Sigmoid colon (tissue), 7 donors: ENCODE measurements around the gene ZNF543. TPM values are rescaled to one million over a fixed set of nuclear protein-coding genes. Genes with fewer than 3 reads are reported as not detected.
"Not testable (repeated sequence)": the region's sequence is repeated elsewhere in the genome, so short reads cannot be mapped to it uniquely, and the experiment has no call there.

Experiments used
- DNase-seq: peaks from one replicate; pipeline ENCODE4 v3.0.0-alpha.2; 2019
- H3K27ac ChIP-seq, 4 donors: fragments of 200-600 bp; sonication (generic); one replicate each; pipeline ENCODE4 v1.5.1; 2016 to 2019; ENCODE audit warnings: mild to moderate bottlenecking in 1 of 4
- H3K27me3 ChIP-seq, 3 donors: fragments of 200-600 bp; sonication (generic); one replicate each; pipeline ENCODE4 v1.5.1; 2019; ENCODE audit warnings: mild to moderate bottlenecking in 1 of 3
- H3K36me3 ChIP-seq, 4 donors: fragments of 200-600 bp; sonication (generic); one replicate each; pipeline ENCODE4 v1.5.1; 2016 to 2019
- H3K4me1 ChIP-seq, 4 donors: fragments of 200-600 bp; sonication (generic); one replicate each; pipeline ENCODE4 v1.5.1; 2017 to 2019
- H3K4me3 ChIP-seq, 4 donors: fragments of 200-600 bp; sonication (generic); one replicate each; pipeline ENCODE4 v1.5.1; 2017 to 2019; ENCODE audit warnings: mild to moderate bottlenecking in 2 of 4, moderate library complexity in 1 of 4
- H3K9me3 ChIP-seq, 4 donors: fragments of 200-600 bp in 3 of 4; sonication (generic) in 3 of 4; one replicate each; pipeline versions ENCODE4 v1.5.1 to v1.6.1; 2013 to 2019
- EP300 ChIP-seq, 4 donors: sonication (generic); formaldehyde crosslinking; IDR thresholded peaks; one replicate each; pipeline ENCODE4 v1.6.1; 2017; ENCODE audit warnings: antibody characterized with exemption in 4 of 4
- POLR2A ChIP-seq, 2 donors: fragments of 450-650 bp; IDR thresholded peaks; one replicate each; pipeline ENCODE4 v1.6.1; 2016; ENCODE audit warnings: antibody characterized with exemption in 2 of 2, mild to moderate bottlenecking in 2 of 2, moderate library complexity in 2 of 2
- POLR2AphosphoS5 ChIP-seq, 4 donors: sonication (generic); formaldehyde crosslinking; IDR thresholded peaks; one replicate each; pipeline ENCODE4 v1.6.1; 2017; ENCODE audit warnings: antibody characterized with exemption in 4 of 4
- whole genome bisulfite sequencing, 2 donors: extraction: QIAGEN DNeasy Blood & Tissue Kit; methylation state at CpG; one replicate each; pipeline ENCODE4 v1.1.7; 2013; 5-methylcytosine and 5-hydroxymethylcytosine counted together
- intact Hi-C: fragments of 100-400 bp; cut with DNase I; formaldehyde crosslinking; loops from one replicate; pipeline ENCODE4 v1.15.1; 2023
- polyA plus RNA-seq, 3 donors: library from polyadenylated mRNA; stranded (reverse); fragments of 200-250 nt; gene quantifications; one replicate each; pipeline ENCODE4 v1.2.3, GENCODE V29; 2013
- total RNA-seq, 4 donors: library from RNA; depleted of rRNA; stranded (reverse); fragments of >200 nt; gene quantifications; one replicate each; pipeline ENCODE4 v1.1.0, GENCODE V29; 2016
- TF ChIP-seq, protein P1 (sequence below), 4 experiments: fragments of 450-650 bp in 3 of 4; fragments of 200-600 bp in 1 of 4; IDR thresholded peaks; one replicate each; pipeline ENCODE4 v1.5.1; 2016 to 2019; ENCODE audit warnings: antibody characterized with exemption in 4 of 4, mild to moderate bottlenecking in 3 of 4, moderate library complexity in 2 of 4
- donor health status: healthy with polysubstance abuse.
- donor health status: Bipolar disorder and iron deficiency.
- donor health status: healthy.

The ZNF543 gene
- total and polyA plus RNA-seq, 7 donors, result 0.46 to 8.1 (median 5.4) TPM

DNA sequence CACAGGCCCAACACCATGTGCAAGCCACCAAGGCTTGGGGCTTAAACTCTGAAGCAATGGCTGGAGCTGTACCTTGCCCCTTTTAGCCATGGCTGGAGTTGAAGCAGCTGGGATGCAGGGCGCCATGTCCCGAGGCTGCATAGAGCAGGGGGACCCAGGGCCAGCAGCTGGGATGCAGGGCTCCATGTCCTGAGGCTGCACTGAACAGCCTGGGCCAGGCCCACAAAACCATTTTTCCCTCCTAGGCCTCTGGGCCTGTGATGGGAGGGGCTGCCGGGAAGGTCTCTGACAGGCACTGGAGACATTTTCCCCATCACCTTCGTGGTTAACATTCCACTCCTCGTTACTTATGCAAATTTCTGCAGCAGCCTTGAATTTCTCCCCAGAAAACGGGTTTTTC, 53.9 kb downstream of the ZNF543 start:
- Histone ChIP-seq H3K9me3 (peaks cover 10 to 18% (median 14%) of the 10 kb centered on the region in 4 donors), H3K4me3 (no peak overlapping the region), H3K27me3 (no peaks in the 10 kb centered on the region), H3K4me1 (no peaks in the 10 kb centered on the region), H3K27ac (no peak overlapping the region), H3K36me3 (peaks cover 6 to 69% (median 32%) of the 10 kb centered on the region in 4 donors)
- intact Hi-C loops, result no loop called here
- WGBS, 2 donors, result 96 to 97% methylated on average over 6 of the region's 6 CpGs
- no peak for DNase-seq
- TF ChIP-seq EP300 (IDR thresholded peaks at IDR 0.05) (no peak), POLR2AphosphoS5 (IDR thresholded peaks at IDR 0.05) (no peak), POLR2A (IDR thresholded peaks at IDR 0.05) (no peak)
- TF ChIP-seq, protein P1, sequence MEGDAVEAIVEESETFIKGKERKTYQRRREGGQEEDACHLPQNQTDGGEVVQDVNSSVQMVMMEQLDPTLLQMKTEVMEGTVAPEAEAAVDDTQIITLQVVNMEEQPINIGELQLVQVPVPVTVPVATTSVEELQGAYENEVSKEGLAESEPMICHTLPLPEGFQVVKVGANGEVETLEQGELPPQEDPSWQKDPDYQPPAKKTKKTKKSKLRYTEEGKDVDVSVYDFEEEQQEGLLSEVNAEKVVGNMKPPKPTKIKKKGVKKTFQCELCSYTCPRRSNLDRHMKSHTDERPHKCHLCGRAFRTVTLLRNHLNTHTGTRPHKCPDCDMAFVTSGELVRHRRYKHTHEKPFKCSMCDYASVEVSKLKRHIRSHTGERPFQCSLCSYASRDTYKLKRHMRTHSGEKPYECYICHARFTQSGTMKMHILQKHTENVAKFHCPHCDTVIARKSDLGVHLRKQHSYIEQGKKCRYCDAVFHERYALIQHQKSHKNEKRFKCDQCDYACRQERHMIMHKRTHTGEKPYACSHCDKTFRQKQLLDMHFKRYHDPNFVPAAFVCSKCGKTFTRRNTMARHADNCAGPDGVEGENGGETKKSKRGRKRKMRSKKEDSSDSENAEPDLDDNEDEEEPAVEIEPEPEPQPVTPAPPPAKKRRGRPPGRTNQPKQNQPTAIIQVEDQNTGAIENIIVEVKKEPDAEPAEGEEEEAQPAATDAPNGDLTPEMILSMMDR (IDR thresholded peaks at IDR 0.05), result no peak

DNA sequence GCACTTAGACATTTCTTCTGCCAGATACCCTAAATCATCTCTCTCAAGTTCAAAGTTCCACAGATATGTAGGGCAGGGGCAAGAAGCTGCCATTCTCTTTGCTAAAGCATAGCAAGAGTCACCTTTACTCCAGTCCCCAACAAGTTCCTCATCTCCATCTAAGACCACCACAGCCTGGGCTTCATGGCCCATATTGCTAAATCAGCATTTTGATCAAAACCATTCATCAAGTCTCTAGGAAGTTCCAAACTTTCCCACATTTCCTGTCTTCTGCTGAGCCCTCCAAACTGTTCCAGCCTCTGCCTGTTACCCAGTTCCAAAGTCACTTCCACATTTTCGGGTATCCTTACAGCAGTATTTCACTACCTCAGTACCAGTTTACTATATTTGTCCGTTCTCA, 54.4 kb downstream of the ZNF543 start:
- H3K27me3 ChIP-seq, H3K4me3 ChIP-seq, DNase-seq, H3K4me1 ChIP-seq, H3K27ac ChIP-seq, intact Hi-C loops: not testable (repeated sequence)
- H3K36me3 ChIP-seq, result peaks cover 6 to 69% (median 32%) of the 10 kb centered on the region in 4 donors
- WGBS, 2 donors, result 95 to 96% methylated on average over 2 of the region's 2 CpGs
- peaks cover 10 to 18% (median 14%) of the 10 kb centered on the region in 4 donors for H3K9me3 ChIP-seq

DNA sequence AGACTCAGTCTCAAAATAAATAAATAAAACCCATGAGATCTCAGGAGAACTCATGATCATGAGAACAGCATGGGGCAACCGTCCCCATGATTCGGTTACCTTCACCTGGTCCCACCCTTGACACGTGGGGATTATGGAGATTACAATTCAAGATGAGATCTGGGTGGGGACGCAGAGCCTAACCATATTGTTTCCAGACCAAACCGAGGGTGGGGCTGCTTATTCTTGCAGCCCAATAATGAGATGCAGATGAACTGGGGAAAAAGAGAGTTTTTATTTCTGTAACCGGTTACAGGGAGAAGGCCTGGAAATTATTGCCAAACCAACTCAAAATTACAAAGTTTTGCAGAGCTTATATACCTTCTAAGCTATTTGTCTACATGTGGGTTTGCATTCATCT, 55.9 kb downstream of the ZNF543 start:
- Histone ChIP-seq H3K9me3 (peaks cover 10 to 23% (median 14%) of the 10 kb centered on the region in 4 donors), H3K4me1 (peaks cover 0 to 5% (median 0%) of the 10 kb centered on the region in 4 donors), H3K36me3 (peaks cover 6 to 69% (median 32%) of the 10 kb centered on the region in 4 donors), H3K4me3 (no peak overlapping the region), H3K27ac (no peak overlapping the region), H3K27me3 (no peaks in the 10 kb centered on the region)
- intact Hi-C loops, result no loop called here
- no peak for DNase-seq
- 92 to 96% methylated on average over 6 of the region's 6 CpGs for WGBS, 2 donors
- TF ChIP-seq EP300 (IDR thresholded peaks at IDR 0.05) (no peak), POLR2AphosphoS5 (IDR thresholded peaks at IDR 0.05) (no peak), POLR2A (IDR thresholded peaks at IDR 0.05) (no peak)
- TF ChIP-seq, protein P1 (IDR thresholded peaks at IDR 0.05), result no peak

DNA sequence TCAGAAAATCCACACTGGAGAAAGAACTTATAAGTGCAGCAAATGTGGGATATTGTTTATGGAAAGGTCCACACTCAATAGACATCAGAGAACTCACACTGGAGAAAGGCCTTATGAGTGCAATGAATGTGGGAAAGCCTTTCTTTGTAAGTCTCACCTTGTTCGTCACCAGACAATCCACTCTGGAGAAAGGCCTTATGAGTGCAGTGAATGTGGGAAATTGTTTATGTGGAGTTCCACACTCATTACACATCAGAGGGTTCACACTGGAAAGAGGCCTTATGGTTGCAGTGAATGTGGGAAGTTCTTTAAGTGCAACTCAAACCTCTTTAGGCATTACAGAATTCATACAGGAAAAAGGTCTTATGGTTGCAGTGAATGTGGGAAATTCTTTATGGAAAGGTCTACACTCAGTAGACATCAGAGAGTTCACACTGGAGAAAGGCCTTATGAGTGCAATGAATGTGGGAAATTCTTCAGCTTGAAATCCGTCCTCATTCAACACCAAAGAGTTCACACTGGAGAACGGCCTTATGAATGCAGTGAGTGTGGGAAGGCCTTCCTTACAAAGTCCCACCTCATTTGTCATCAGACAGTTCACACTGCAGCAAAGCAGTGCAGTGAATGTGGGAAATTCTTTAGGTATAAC, 57.4 kb downstream of the ZNF543 start:
- DNase-seq, result no peak
- WGBS, 2 donors, result 95 to 97% methylated on average over 3 of the region's 3 CpGs
- TF ChIP-seq, protein P1 (IDR thresholded peaks at IDR 0.05), result no peak
- TF ChIP-seq EP300 (IDR thresholded peaks at IDR 0.05) (no peak), POLR2AphosphoS5 (IDR thresholded peaks at IDR 0.05) (no peak), POLR2A (IDR thresholded peaks at IDR 0.05) (no peak)
- Histone ChIP-seq H3K4me3 (no peak overlapping the region), H3K27me3 (no peaks in the 10 kb centered on the region), H3K36me3 (peaks cover 3 to 57% (median 27%) of the 10 kb centered on the region in 4 donors), H3K9me3 (peaks cover 10 to 23% (median 14%) of the 10 kb centered on the region in 4 donors), H3K27ac (no peak overlapping the region), H3K4me1 (peaks cover 0 to 5% (median 0%) of the 10 kb centered on the region in 4 donors)
- intact Hi-C loops, result no loop called here

Other genes starting within 250 kb of the ZNF543 start
- gene USP29, start 200.5 kb upstream of the ZNF543 start, total RNA-seq, result not detected
- not detected for gene USP29, start 200.5 kb upstream of the ZNF543 start, polyA plus RNA-seq
- gene ZIM3, start 175.3 kb upstream of the ZNF543 start, total RNA-seq, result not detected
- gene ZIM3, start 175.3 kb upstream of the ZNF543 start, polyA plus RNA-seq, result not detected
- gene DUXA, start 153.0 kb upstream of the ZNF543 start, total RNA-seq, result not detected
- not detected for gene DUXA, start 153.0 kb upstream of the ZNF543 start, polyA plus RNA-seq
- gene ZNF264, start 129.0 kb upstream of the ZNF543 start, total RNA-seq, result 10 to 100 TPM; 18.5 to 39.6 (median 28.0) TPM
- gene ZNF264, start 129.0 kb upstream of the ZNF543 start, polyA plus RNA-seq, result 1 to 10 TPM; 1.2 to 5.0 (median 2.8) TPM
- 1 to 10 TPM in 1 of 4 donors, under 1 TPM in 1, not detected in 2; 0.71 to 1.3 TPM for gene AURKC, start 89.4 kb upstream of the ZNF543 start, total RNA-seq
- gene AURKC, start 89.4 kb upstream of the ZNF543 start, polyA plus RNA-seq, result 1 to 10 TPM in 1 of 3 donors, under 1 TPM in 1, not detected in 1; 0.63 to 1.4 TPM
- gene ZNF805, start 79.8 kb upstream of the ZNF543 start, total RNA-seq, result 10 to 100 TPM; 11.8 to 21.6 (median 17.5) TPM
- gene ZNF805, start 79.8 kb upstream of the ZNF543 start, polyA plus RNA-seq, result 1 to 10 TPM in 2 of 3 donors, under 1 TPM in 1; under 0.01 to 2.0 (median 1.2) TPM
- gene ZNF460, start 40.0 kb upstream of the ZNF543 start, total RNA-seq, result 10 to 100 TPM; 48.2 to 95.2 (median 55.1) TPM
- gene ZNF460, start 40.0 kb upstream of the ZNF543 start, polyA plus RNA-seq, result 1 to 10 TPM in 1 of 3 donors, under 1 TPM in 1, not detected in 1; 0.69 to 5.1 TPM
- 1 to 10 TPM; 7.1 to 9.6 (median 9.1) TPM for gene ZNF304, start 30.8 kb downstream of the ZNF543 start, total RNA-seq
- 1 to 10 TPM in 2 of 3 donors, under 1 TPM in 1; 0.92 to 3.1 (median 1.2) TPM for gene ZNF304, start 30.8 kb downstream of the ZNF543 start, polyA plus RNA-seq
- gene TRAPPC2B, start 43.1 kb downstream of the ZNF543 start, total RNA-seq, result 10 to 100 TPM; 21.3 to 28.1 (median 27.1) TPM
- gene TRAPPC2B, start 43.1 kb downstream of the ZNF543 start, polyA plus RNA-seq, result 10 to 100 TPM in 2 of 3 donors, 1 to 10 TPM in 1; 9.2 to 18.0 (median 11.4) TPM
- 1 to 10 TPM in 3 of 4 donors, under 1 TPM in 1; 0.83 to 3.6 (median 2.8) TPM for gene ZNF547, start 43.1 kb downstream of the ZNF543 start, total RNA-seq
- 1 to 10 TPM in 1 of 3 donors, not detected in 2; 1.2 TPM for gene ZNF547, start 43.1 kb downstream of the ZNF543 start, polyA plus RNA-seq
- 10 to 100 TPM; 21.9 to 29.1 (median 22.8) TPM for gene ZNF548, start 69.4 kb downstream of the ZNF543 start, total RNA-seq
- gene ZNF548, start 69.4 kb downstream of the ZNF543 start, polyA plus RNA-seq, result 10 to 100 TPM in 1 of 3 donors, 1 to 10 TPM in 2; 1.2 to 10.7 (median 1.8) TPM
- 10 to 100 TPM; 10.2 to 14.0 (median 10.8) TPM for gene ZNF17, start 90.7 kb downstream of the ZNF543 start, total RNA-seq
- gene ZNF17, start 90.7 kb downstream of the ZNF543 start, polyA plus RNA-seq, result 1 to 10 TPM in 2 of 3 donors, under 1 TPM in 1; 0.69 to 3.9 (median 1.2) TPM
- gene ZNF749, start 114.9 kb downstream of the ZNF543 start, total RNA-seq, result 1 to 10 TPM; 1.9 to 7.4 (median 4.0) TPM
- 10 to 100 TPM in 1 of 3 donors, 1 to 10 TPM in 2; 3.9 to 10.2 (median 6.7) TPM for gene ZNF749, start 114.9 kb downstream of the ZNF543 start, polyA plus RNA-seq
- gene VN1R1, start 136.7 kb downstream of the ZNF543 start, total RNA-seq, result 1 to 10 TPM in 3 of 4 donors, under 1 TPM in 1; 0.49 to 1.4 (median 1.2) TPM
- gene VN1R1, start 136.7 kb downstream of the ZNF543 start, polyA plus RNA-seq, result under 1 TPM in 1 of 3 donors, not detected in 2; 0.50 TPM
- 10 to 100 TPM; 12.8 to 17.1 (median 15.5) TPM for gene ZNF772, start 157.1 kb downstream of the ZNF543 start, total RNA-seq
- 1 to 10 TPM in 1 of 3 donors, under 1 TPM in 2; 0.23 to 3.4 (median 0.60) TPM for gene ZNF772, start 157.1 kb downstream of the ZNF543 start, polyA plus RNA-seq
- 10 to 100 TPM in 2 of 4 donors, 1 to 10 TPM in 2; 5.2 to 16.1 (median 11.1) TPM for gene ZNF419, start 167.3 kb downstream of the ZNF543 start, total RNA-seq
- gene ZNF419, start 167.3 kb downstream of the ZNF543 start, polyA plus RNA-seq, result 1 to 10 TPM; 1.4 to 3.9 (median 3.0) TPM
- gene ZNF773, start 179.5 kb downstream of the ZNF543 start, total RNA-seq, result 10 to 100 TPM in 3 of 4 donors, 1 to 10 TPM in 1; 8.4 to 34.1 (median 20.9) TPM
- 1 to 10 TPM; 1.2 to 4.6 (median 1.6) TPM for gene ZNF773, start 179.5 kb downstream of the ZNF543 start, polyA plus RNA-seq
- gene ZNF549, start 206.9 kb downstream of the ZNF543 start, total RNA-seq, result 1 to 10 TPM; 4.2 to 6.4 (median 5.5) TPM
- gene ZNF549, start 206.9 kb downstream of the ZNF543 start, polyA plus RNA-seq, result 1 to 10 TPM in 2 of 3 donors, under 1 TPM in 1; 0.46 to 2.6 (median 1.2) TPM
- gene ZNF550, start 239.4 kb downstream of the ZNF543 start, total RNA-seq, result 1 to 10 TPM; 4.1 to 6.6 (median 5.0) TPM
- gene ZNF550, start 239.4 kb downstream of the ZNF543 start, polyA plus RNA-seq, result 1 to 10 TPM in 2 of 3 donors, under 1 TPM in 1; 0.92 to 3.7 (median 1.2) TPM